Sigmoid colon (tissue), 4 donors: Measurements from ENCODE around the gene ACAP2.

Experiments used
- CTCF ChIP-seq, 4 experiments: fragments of 450-650 bp in 3 of 4; fragments of 200-600 bp in 1 of 4; IDR thresholded peaks; one replicate each; pipeline ENCODE4 v1.5.1; 2016 to 2019; ENCODE audit warnings: antibody characterized with exemption in 4 of 4, mild to moderate bottlenecking in 3 of 4, moderate library complexity in 2 of 4
- POLR2A ChIP-seq, 2 donors: fragments of 450-650 bp; IDR thresholded peaks; one replicate each; pipeline ENCODE4 v1.6.1; 2016; ENCODE audit warnings: antibody characterized with exemption in 2 of 2, mild to moderate bottlenecking in 2 of 2, moderate library complexity in 2 of 2
- POLR2AphosphoS5 ChIP-seq, 4 donors: sonication (generic); formaldehyde crosslinking; IDR thresholded peaks; one replicate each; pipeline ENCODE4 v1.6.1; 2017; ENCODE audit warnings: antibody characterized with exemption in 4 of 4

- no peak for TF ChIP-seq CTCF (IDR thresholded peaks at IDR 0.05)
- TF ChIP-seq POLR2AphosphoS5 (IDR thresholded peaks at IDR 0.05), result no peak
- TF ChIP-seq POLR2A (IDR thresholded peaks at IDR 0.05), result no peak
Observed at GRCh38 chr3:195386739-195387138, 56.1 kb downstream of the ACAP2 start.
